DMS153 treated with DMSO at 0.1 percent for 48 hours (cell line): ENCODE measurements around the gene CPD.

Source experiments
- DNase-seq: peaks from one replicate; lab custom pipeline; 2025; ENCODE audit not compliant: unreplicated experiment; lab: John Stamatoyannopoulos, UW

CPD gene

DNA sequence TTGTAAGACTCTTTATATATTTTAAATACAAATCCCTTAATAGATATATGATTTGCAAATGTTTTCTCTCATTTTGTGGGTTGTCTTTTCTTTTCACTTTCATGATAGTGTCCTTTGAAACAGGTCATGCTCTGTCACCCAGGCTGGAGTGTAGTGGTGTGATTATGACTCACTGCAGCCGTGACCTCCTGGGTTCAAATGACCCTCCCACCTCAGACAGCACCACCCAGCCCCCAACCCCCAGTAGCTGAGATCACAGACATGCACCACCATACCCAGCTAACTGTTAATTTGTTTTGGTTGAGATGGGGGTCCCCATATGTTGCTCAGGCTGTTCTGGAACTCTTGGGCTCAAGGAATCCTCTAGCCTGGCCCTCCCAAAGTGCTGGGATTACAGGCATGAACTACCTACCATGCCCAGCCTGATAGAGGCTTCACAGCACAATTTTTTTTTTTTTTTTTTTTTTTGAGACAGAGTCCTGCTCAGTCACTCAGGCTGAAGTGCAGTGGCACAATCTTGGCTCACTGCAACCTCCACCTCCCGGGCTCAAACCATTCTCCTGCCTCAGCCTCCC is 26.4 kb upstream of the CPD start:
- no peak for DNase-seq

DNA sequence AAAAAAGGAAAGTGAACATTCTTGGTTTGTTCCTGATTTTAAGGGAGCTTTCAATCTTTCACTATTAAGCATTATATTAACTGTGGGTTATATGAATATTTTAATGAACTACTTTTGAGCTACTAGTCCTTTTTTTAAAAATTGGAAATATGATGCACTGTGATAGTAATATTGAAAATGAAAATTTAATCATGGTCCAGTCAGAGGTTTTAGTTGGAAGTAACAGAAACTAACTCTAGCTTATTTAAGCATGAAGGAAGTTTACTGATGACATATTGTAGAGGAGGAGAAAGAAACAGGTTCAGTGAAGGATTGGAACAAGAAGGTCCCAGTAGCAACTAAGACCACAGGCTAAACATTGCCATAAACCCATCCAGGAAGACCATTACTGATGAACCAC is 24.0 kb upstream of the CPD start:
- DNase-seq: no peak

DNA sequence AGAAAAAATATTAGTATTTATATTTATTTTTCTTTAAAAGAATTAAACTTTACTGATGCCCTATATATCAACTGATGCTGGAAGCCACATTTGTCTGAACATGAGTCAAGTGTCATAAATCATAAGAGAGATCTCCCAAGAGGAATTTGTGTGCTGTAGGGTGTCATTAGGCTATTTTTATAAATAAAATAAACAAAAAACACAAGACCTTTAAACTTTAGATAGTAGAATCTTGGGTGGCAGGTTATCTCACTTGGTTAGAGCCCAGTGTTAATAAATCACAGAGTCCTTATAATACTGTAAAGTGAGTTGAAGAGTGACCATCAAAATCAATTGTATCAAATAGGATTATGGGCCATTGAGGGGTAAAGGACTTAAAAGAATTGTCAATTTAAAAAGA is 21.3 kb upstream of the CPD start:
- no peak for DNase-seq

DNA sequence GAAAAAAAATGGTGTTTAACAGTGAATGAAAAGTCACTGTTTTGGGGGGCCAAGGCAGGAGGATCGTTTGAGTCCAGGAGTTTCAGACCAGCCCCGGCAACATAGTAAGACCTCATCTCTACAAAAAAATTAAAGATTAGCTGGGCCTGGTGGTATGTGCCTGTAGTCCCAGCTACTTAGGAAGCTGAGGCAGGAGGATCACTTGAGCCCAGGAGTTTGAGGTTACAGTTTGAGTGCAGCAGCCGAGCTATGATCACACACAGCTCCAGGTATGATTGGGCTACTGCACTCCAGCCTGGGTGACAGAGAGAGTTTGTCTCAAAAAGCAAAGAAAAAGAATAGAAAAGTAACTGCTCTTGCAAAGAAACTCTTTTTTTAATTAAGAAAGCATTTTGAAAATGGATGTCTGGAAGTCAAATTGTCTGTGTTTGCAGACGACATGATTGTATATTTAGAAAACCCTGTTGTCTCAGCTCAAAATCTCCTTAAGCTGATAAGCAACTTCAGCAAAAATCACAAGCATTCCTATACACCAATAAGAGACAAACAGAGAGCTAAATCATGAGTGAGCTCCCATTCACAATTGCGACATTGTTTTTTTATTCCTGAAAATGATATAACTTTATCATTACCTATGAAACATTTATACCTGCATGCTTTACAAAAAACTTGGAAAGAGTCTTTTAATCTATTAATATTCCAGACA is 20.5 kb upstream of the CPD start:
- no peak for DNase-seq

DNA sequence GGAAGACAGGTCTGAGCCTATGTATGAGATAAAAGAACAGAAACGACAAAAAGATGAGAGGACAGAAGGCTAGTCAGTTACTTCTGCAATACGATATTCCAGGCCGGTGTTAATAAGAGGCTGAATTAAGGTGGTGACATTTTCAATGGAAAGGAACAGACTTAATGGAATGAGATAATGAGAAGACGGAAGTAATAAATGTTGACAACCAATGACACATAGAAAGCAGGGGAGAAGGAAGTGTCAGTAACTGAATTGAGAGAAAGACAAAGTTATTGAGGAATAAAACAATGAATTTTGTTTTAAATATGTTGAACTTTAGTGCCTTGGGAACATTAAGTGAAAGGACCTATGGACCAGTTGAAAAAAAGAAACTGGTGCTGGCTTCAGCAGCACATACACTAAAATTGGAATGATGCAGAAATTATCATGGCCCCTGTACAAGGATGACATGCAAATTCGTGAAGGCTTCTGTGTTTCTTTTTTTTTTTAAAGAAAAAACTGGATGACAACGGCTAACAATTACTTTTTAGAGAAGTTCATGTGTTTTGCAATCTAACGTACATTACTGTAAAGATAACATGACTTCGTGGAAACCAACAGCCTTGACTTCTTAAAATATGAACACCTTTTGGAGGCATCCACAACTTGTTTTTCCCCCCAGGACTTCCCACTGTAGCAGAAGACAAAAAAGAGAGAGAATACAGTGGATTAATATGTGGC is 18.5 kb upstream of the CPD start:
- DNase-seq: no peak

DNA sequence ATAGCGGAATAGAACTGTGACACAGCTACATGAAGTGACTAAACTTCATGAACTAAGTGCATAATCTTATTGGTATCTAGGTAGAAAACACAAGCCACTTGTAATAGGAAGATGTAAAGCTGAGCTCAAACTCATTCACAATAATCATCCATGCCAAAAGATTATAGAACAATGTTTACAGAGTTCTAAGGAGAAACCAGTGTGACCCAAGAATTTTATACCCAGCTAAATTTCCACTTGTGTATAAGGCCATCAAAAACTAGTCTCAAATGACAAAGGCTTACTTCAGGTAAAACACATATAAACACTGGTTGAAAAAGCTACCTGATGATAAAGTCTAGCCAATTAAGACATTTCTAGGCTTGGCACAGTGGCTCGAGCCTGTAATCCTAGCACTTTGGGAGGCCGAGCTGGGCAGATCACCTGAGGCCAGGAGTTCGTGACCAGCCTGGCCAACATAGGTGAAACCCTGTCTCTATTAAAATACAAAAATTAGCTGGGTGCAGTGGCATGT is 16.9 kb upstream of the CPD start:
- no peak for DNase-seq

DNA sequence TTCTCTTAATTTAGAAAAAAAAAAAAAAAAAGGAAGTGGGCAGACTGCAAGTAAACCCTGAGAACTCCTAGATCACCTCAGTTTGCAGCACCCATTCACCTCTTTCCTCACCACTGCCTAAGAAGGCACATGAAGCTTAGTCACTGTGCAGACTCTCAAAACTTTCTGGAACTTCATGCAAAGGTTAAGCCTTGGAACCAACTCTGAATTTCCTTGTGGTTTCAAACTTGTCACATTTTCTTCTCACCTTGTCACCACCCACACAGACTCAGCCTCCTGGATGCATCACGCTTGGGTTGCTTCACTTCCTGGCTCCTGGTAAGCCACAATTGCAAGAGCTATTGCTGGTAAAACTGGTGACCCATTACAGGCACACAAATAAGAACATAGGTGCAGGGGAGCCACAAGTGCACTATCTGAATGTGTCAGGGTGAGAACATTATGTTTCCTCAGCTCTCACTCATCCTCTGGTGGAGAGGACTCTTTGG is 15.0 kb upstream of the CPD start:
- DNase-seq: no peak

DNA sequence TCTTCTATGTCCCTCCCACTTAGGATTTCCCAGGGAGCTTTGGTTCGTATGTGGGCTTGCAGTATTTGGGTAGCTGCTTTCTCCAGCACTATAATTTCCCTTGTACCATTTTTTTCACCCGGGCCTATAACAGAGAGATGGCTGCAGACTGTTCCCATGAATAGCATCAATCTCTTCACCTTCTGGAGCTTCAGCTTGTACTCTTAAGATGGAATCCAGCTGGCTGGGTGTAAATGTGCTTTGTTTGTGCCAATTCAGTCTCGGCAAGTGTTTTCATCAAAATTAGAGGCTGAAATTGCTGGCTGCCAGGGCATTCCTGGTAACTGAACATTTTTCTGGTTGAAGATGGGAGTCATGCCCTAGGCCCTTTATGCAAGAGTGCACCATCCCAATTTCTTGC is 12.2 kb upstream of the CPD start:
- DNase-seq: no peak

DNA sequence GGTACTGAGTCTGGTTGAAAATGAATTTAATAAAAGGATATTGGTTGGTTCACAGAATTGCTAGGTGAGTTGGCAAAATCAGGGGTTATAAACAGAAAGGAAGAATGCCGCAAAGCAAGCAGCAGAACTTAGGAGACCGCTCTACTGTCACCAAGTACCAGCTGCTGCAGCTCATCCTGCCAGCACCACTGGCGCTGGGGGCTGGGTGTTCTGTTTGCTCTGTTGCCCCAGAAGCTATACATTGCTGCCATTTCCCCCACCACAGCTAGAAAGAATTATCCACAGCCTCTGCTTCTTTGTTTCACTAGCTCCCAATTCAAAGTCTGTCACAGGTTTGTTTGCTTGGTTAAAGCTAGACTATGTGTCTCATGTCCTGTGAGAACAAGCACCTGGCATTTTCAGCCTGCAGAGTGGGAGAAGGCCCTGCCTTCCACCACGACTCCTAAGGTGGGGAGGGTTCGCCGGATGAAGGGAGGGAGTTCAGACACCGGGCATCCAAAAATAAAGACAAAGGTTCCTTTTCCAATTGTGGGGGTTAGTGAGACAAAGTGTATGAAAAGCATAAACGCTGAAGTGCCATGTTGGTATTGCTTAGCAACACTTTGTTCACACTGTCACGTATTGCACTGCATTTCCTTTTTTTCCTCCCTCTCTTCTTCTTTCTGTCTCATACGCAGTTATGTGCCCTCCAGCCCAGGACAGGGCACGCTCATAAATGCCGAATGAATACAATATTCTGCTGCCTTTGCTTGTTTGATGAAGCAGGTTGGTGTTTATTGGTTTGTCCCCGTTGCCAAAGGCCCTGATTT is 9.6 kb upstream of the CPD start:
- DNase-seq: peak; percentile 60

DNA sequence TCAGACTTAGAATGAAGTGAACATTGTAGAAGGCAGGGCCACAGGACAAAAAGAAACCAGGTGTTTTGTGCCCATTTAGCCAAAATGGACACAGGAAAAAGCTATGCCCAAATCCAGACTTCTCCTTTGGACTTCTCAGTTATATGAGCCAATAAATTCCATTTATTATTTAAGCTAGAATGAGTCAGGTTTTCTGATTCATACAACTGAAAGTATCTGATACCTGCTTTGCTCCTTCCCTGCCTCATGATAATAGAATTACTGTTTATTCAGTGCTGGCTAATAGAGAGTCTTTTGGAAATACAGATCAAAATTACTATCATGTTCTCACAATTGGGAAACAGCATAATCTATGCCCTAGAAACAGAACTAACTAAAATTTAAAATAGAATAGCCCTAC is 8.7 kb upstream of the CPD start:
- no peak for DNase-seq

DNA sequence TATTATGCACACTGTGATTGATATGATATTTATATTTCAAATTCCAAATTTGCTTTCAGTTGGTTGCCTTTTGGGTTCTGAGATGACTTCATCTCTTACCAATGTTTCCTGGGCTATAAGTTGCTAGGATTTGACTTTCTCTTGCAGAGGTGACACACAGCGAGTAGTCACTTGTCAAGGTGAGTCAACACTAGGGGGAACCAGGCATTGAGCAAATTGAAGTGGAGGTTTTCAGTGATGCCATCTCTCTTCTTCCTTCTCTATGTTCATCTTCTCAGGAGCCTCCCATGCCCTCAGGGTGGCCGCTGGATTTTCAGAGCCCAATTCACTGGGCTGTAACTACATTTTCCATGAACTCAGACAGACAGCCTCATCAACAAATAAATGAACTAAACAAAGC is 6.0 kb upstream of the CPD start:
- no peak for DNase-seq

DNA sequence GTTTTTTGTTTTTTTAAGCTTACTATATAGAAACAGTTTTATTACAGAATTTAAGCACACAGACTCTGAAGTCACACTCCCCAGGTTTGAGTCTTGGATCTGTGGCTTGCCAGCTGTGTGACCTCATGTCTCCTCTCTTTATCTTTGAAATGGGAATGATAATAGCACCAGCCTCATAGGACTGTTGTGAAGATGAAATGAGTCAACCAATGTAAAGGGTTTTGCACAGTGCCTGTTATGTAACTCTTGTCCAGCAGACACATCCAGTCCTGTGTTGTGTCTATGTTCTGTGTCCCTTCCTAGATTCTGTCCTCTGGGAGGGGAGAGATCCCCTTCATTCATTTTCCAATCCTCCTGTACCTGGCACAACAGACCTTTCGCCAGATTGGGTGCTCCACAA is 3.1 kb upstream of the CPD start:
- no peak for DNase-seq

DNA sequence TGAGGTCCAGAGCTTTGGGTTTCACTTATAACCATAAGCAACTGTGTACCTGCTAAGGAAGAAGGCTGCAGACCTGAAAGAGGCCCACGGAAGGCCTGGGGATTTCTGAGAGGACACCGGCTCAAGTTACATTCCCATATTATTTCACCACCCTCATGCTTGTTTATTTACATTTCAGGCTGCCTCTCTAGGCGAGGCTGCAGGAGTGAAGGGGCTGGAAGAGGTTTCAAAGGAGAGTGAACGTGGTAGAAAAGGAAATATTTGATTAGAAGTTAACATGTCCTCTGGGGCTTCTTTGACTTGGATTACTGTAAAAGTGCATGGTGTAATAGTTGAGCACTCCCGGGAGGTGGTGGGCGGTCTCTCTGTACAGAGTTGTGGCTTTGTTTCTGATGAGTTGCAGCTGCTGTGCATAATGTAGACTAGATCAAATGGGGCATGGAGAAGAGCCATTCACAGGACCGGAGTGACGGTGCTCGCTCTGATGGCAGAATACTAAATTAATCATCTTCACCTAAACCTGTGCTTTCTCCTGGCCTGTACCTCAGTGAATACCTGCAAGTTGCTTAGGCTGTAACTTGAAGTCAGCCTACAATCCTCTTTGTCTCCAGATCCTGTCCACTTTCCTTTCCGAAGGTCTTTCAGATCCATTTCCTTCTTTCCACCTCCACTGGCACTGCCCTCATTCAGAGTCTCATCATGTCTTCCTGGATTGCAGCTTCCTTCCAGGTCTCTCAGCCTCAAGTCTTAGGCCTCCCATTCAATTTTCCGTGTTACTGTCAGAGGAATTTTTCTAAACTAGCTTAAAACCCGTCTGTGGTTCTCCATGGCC is 1.9 kb upstream of the CPD start:
- peak; percentile 99 for DNase-seq

DNA sequence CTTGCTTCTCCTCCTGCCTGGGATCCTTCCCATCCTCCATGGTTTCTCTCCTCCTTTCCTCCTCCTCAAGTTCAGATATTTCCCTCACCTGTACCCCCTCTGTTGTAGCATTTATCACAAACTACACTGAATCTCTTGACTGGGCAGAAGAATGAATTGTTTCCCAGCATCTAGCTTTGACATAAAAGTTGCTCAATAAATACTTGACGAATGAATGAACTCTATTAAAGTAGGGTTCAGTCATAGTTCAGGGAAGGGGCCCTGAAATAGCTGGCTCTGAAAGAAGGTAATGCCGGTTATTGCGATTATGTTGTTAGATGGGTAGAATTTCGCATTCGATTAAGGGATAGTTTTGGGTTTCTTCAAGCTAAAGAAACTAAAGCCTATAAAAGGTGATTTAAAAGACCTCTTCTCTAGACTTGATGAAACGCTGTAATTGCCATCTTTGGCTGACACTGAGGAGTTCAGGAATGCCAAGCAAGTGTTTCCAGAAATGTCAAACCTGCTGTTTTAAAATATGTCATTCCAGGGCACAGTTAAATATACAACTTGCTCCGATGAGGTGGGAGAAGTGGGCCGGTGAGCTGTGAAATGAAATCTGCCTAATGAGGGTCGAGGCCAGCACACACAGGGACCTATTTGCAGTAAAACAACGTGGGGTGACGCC is 1.0 kb upstream of the CPD start:
- no peak for DNase-seq

DNA sequence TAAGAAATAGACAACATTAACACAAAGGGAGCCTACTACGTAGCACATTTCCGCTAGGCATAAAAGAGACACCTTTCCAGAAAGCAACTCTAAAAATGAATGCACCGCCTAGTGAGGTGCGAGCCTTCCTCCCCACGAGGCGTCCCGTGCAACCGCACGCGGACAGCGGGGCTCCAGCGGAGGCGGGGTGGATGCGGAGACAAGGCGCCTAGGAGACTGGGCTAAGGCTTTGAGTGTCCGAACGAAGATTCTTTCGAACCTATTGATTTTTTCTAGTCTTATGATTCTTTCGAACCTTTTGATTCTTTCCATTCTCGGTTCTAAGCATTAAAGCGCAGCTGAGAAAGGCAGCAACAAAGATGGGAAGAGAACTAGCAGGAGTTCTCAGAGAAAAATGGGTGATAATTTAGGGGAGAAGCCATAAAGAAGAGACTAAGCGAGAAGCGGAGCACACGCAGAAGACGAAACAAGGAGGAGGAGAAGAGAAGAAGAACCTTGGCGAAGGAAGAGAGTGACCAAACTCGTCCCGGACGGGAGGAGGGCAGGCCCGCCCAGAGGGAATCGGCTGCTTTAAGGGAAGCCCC is 394 bp upstream of the CPD start:
- no peak for DNase-seq

DNA sequence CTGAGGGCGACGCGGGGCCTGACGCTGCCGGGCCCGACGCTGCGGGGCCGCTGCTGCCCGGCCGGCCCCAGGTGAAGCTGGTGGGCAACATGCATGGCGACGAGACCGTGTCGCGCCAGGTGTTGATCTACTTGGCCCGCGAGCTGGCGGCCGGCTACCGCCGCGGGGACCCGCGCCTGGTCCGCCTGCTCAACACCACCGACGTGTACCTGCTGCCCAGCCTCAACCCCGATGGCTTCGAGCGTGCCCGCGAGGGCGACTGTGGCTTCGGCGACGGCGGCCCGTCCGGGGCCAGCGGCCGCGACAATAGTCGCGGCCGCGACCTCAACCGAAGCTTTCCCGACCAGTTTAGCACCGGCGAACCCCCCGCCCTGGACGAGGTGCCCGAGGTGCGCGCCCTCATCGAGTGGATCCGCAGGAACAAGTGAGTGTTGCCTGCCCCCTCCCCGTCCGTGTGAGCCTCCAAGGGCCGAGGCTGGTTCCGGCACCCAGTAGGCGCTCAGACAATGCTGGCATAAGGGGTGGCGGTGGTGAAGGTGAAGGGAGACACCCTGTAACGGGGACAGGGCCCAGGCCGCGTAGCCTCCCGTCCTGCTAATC is 676 bp downstream of the CPD start:
- DNase-seq: no peak

DNA sequence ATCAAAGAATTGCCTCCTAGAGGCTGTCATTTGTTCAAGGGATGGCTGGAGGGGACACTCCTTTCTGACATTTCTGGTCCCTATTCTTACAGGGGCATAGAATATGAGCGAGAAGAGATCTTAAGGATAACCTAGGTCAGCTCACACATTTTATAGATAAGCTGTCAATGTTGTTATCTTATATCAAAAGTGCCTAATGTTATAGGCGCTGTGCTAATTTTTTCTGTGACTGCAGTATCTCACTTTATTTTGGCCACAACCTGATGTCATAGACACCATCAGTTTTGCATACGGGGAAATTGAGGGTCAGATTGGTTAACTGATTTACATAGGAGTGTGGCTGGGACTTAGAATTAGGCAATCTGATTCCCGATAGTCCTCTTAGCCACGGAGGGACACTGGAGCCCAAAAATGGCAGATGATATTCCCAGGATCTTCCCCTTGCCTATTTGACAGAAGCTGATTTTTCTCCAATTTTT is 1.2 kb downstream of the CPD start:
- peak; percentile 31 for DNase-seq

DNA sequence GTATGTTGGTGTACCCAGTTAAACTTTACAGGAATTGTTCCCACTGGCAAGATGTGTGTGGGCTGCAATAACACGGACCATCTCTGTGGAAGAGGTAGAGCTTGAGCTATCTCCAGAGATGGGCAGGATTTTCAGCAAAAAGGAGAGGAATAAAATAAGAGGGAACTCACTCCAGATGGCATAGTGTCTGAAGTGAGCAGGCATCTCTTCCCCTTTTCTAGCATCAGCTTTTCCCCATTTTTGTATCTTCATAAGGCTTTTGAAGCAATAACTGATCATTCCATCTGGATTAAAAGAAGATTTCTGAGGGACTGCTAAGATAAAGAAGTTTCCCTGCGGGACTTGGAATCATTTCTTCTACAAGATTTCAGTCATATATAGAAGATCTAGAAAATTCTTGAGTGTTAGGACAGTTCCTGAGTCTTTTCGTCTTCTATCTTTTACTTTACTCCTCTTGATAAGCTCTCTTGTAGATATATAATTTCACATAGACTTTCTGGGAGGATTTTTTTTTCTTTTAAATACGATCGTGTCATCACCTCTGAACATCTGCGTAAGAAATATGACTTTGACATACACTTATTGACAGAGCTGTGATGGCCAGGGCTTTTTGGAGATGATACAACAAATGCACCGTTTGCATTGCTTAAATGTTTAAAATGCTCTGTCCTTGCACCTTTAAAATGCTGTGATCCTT is 2.1 kb downstream of the CPD start:
- DNase-seq: no peak

DNA sequence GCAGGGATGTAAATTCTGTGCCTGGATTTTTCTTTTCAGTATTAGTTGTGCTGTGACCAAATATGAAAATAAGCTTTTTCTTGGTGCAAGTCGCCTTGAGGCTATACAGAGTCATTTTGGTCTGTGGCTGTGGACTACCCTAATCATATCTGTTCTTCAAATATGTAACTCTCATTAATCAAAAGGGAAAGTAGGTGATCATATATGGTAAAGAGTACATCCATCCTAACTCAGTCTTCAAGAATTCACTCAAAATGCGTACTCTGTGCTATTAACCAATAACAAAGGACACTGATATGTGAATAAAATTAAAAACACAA is 2.6 kb downstream of the CPD start:
- no peak for DNase-seq
